H9 (cell line): ENCODE measurements around the gene AMBRA1. TPM values are rescaled to one million over a fixed set of nuclear protein-coding genes. Genes with fewer than 3 reads are reported as not detected.

Source experiments
- DNase-seq: peaks from one replicate; pipeline ENCODE4 v3.0.0-alpha.2; 2017
- H2AFZ ChIP-seq: one replicate; pipeline ENCODE4 v1.6.1; 2013; ENCODE audit warnings: mild to moderate bottlenecking, low read length, control low read depth, moderate library complexity
- H2AK5ac ChIP-seq: 2 replicates; pipeline ENCODE4 v1.6.1; 2013; ENCODE audit warnings: low read length, control low read depth, mixed read lengths; ENCODE audit not compliant: insufficient read length
- H2BK120ac ChIP-seq: one replicate; pipeline ENCODE4 v1.6.1; 2013; ENCODE audit warnings: low read depth, mild to moderate bottlenecking, low read length, control low read depth, inconsistent platforms; ENCODE audit not compliant: poor library complexity, severe bottlenecking
- H2BK12ac ChIP-seq: 2 replicates; pipeline ENCODE4 v1.6.1; 2013; ENCODE audit warnings: low read length, control low read depth, mixed read lengths, low read depth; ENCODE audit not compliant: insufficient read length
- H2BK15ac ChIP-seq: 2 replicates; pipeline ENCODE4 v1.6.1; 2013; ENCODE audit warnings: low read depth, low read length, control low read depth
- H2BK20ac ChIP-seq: one replicate; pipeline ENCODE4 v1.6.1; 2013; ENCODE audit warnings: low read depth, mild to moderate bottlenecking, low read length, control low read depth, inconsistent platforms; ENCODE audit not compliant: poor library complexity, severe bottlenecking
- H2BK5ac ChIP-seq: 2 replicates; pipeline ENCODE4 v1.6.1; 2013; ENCODE audit warnings: low read length, control low read depth, mixed read lengths; ENCODE audit not compliant: insufficient read length
- H3K14ac ChIP-seq: 2 replicates; pipeline ENCODE4 v1.6.1; 2013; ENCODE audit warnings: low read length, control low read depth; ENCODE audit not compliant: insufficient read depth
- H3K18ac ChIP-seq: 2 replicates; pipeline ENCODE4 v1.6.1; 2013; ENCODE audit warnings: low read depth, mild to moderate bottlenecking, mixed read lengths, low read length, control low read depth; ENCODE audit not compliant: insufficient read length
- H3K23ac ChIP-seq: 2 replicates; pipeline ENCODE4 v1.6.1; 2013; ENCODE audit warnings: low read length, control low read depth, mixed read lengths, low read depth; ENCODE audit not compliant: insufficient read length
- H3K23me2 ChIP-seq: 2 replicates; pipeline ENCODE4 v1.6.1; 2013; ENCODE audit warnings: low read depth, mild to moderate bottlenecking, mixed read lengths, low read length, control low read depth; ENCODE audit not compliant: insufficient read length, poor library complexity, severe bottlenecking
- H3K27ac ChIP-seq: 2 replicates; pipeline ENCODE4 v1.5.1; 2013; ENCODE audit warnings: low read length, control low read depth, mixed read lengths, low read depth; ENCODE audit not compliant: insufficient read length
- H3K27me3 ChIP-seq: 2 replicates; pipeline ENCODE4 v1.6.1; 2013; ENCODE audit warnings: low read length, control low read depth, inconsistent platforms; ENCODE audit not compliant: insufficient read depth
- H3K4ac ChIP-seq: 2 replicates; pipeline ENCODE4 v1.6.1; 2013; ENCODE audit warnings: low read depth, mild to moderate bottlenecking, control low read depth, inconsistent platforms, low read length, moderate library complexity
- H3K4me1 ChIP-seq: 2 replicates; pipeline ENCODE4 v1.6.1; 2013; ENCODE audit warnings: low read length, control low read depth, inconsistent platforms; ENCODE audit not compliant: insufficient read depth
- H3K4me2 ChIP-seq: 2 replicates; pipeline ENCODE4 v1.6.1; 2013; ENCODE audit warnings: low read length, control low read depth, mixed read lengths; ENCODE audit not compliant: insufficient read length, insufficient read depth
- H3K56ac ChIP-seq: 2 replicates; pipeline ENCODE4 v1.6.1; 2013; ENCODE audit warnings: low read depth, mild to moderate bottlenecking, mixed read lengths, low read length, control low read depth; ENCODE audit not compliant: insufficient read length
- H3K79me1 ChIP-seq: 2 replicates; pipeline ENCODE4 v1.6.1; 2013; ENCODE audit warnings: low read depth, mild to moderate bottlenecking, moderate library complexity, low read length, control low read depth, inconsistent platforms; ENCODE audit not compliant: insufficient read depth, poor library complexity, severe bottlenecking
- H3K79me2 ChIP-seq: 2 replicates; pipeline ENCODE4 v1.6.1; 2013; ENCODE audit warnings: low read length, control low read depth, inconsistent platforms; ENCODE audit not compliant: insufficient read depth
- H3K9ac ChIP-seq: 2 replicates; pipeline ENCODE4 v1.6.1; 2013; ENCODE audit warnings: low read length, control low read depth, mixed read lengths; ENCODE audit not compliant: insufficient read length; ENCODE audit errors: extremely low read depth
- H3K9me3 ChIP-seq: one replicate; pipeline ENCODE4 v1.6.1; 2013; ENCODE audit warnings: low read depth, low read length, inconsistent platforms; ENCODE audit not compliant: control insufficient read depth
- H3T11ph ChIP-seq: one replicate; pipeline ENCODE4 v1.6.1; 2013; ENCODE audit warnings: mild to moderate bottlenecking, low read length, control low read depth, inconsistent platforms
- H4K20me1 ChIP-seq: one replicate; pipeline ENCODE4 v1.6.1; 2013; ENCODE audit not compliant: control insufficient read depth, insufficient read length, insufficient read depth
- H4K5ac ChIP-seq: 2 replicates; pipeline ENCODE4 v1.6.1; 2013; ENCODE audit warnings: low read depth, mild to moderate bottlenecking, mixed read lengths, low read length, control low read depth; ENCODE audit not compliant: insufficient read length
- H4K8ac ChIP-seq: replicated peaks from 2 replicates; pipeline ENCODE4 v1.6.1; 2013; ENCODE audit warnings: low read length, control low read depth, mixed read lengths, low read depth; ENCODE audit not compliant: insufficient read length
- H4K91ac ChIP-seq: 2 replicates; pipeline ENCODE4 v1.6.1; 2013; ENCODE audit warnings: low read depth, mild to moderate bottlenecking, moderate library complexity, mixed read lengths, low read length, control low read depth; ENCODE audit not compliant: insufficient read length
- H3K27ac Mint-ChIP-seq, 3 experiments: 2 replicates in 2 of 3; 3 replicates in 1 of 3; pipeline ENCODE4 v1.8.0; 2020 to 2021; ENCODE audit warnings: mixed read lengths in 3 of 3, mild to moderate bottlenecking in 1 of 3, moderate library complexity in 1 of 3
- H3K27me3 Mint-ChIP-seq: 2 replicates; pipeline ENCODE4 v1.8.0; 2021; ENCODE audit warnings: low read depth, mild to moderate bottlenecking, moderate library complexity, mixed read lengths
- H3K36me3 Mint-ChIP-seq, 3 experiments: 2 replicates in 2 of 3; 3 replicates in 1 of 3; pipeline ENCODE4 v1.8.0; 2020 to 2021; ENCODE audit warnings: low read depth in 3 of 3, mixed read lengths in 3 of 3; ENCODE audit not compliant: insufficient read depth in 1 of 3
- H3K4me1 Mint-ChIP-seq, 2 experiments: 2 replicates each; pipeline ENCODE4 v1.8.0; 2020; ENCODE audit warnings: mixed read lengths in 2 of 2
- H3K4me3 Mint-ChIP-seq, 2 experiments: 2 replicates in 1 of 2; 3 replicates in 1 of 2; pipeline ENCODE4 v1.8.0; 2020 to 2021; ENCODE audit warnings: mild to moderate bottlenecking in 2 of 2, mixed read lengths in 2 of 2, moderate library complexity in 1 of 2
- H3K9me3 Mint-ChIP-seq, 2 experiments: 2 replicates in 1 of 2; 3 replicates in 1 of 2; pipeline ENCODE4 v1.8.0; 2020; ENCODE audit warnings: mild to moderate bottlenecking in 2 of 2, mixed read lengths in 2 of 2, moderate library complexity in 1 of 2
- WGBS: extraction: QIAGEN DNeasy Blood & Tissue Kit; methylation state at CpG from one replicate; pipeline ENCODE4 v1.1.7; 2013; ENCODE audit warnings: missing lambda C conversion rate, low lambda C conversion rate, mixed read lengths; ENCODE audit not compliant: insufficient read length; ENCODE audit errors: extremely low coverage; 5-methylcytosine and 5-hydroxymethylcytosine counted together
- total RNA-seq: library from RNA; stranded (reverse); gene quantifications from 2 replicates; pipeline ENCODE4 v1.2.1, GENCODE V29; 2021
- TF ChIP-seq, protein P1 (sequence below): fragments of 200-600 bp; sonication (generic); conservative IDR thresholded peaks from 3 replicates; pipeline ENCODE4 v1.8.0; 2021; ENCODE audit warnings: antibody characterized with exemption, mild to moderate bottlenecking

AMBRA1 gene
- total RNA-seq, 1 experiment from 2014 or later = 37.5 TPM

GRCh38 chr11:46469926-46470325, 123.9 kb downstream of the AMBRA1 start:
- Histone ChIP-seq H3K18ac (no peak overlapping the region), H2AK5ac (no peak overlapping the region), H3K79me1 (no peaks in the 10 kb centered on the region), H3K4me1 (no peaks in the 10 kb centered on the region), H4K20me1 (no peaks in the 10 kb centered on the region), H3K56ac (no peak overlapping the region), H3K9ac (no peak overlapping the region), H3T11ph (no peak overlapping the region), H3K9me3 (no peaks in the 10 kb centered on the region), H3K79me2 (no peaks in the 10 kb centered on the region), H2AFZ (no peak overlapping the region), H2BK5ac (no peak overlapping the region), H2BK120ac (no peak overlapping the region), H2BK20ac (no peak overlapping the region), H3K4ac (no peak overlapping the region), H3K23ac (no peak overlapping the region), H2BK12ac (no peak overlapping the region), H4K5ac (no peak overlapping the region), H3K14ac (no peak overlapping the region), H3K27ac (no peak overlapping the region), H4K8ac (no peak overlapping the region), H3K23me2 (no peaks in the 10 kb centered on the region), H3K27me3 (no peaks in the 10 kb centered on the region), H2BK15ac (no peak overlapping the region), H4K91ac (no peak overlapping the region), H3K4me2 (no peak overlapping the region)
- H3K4me1 Mint-ChIP-seq = peaks cover 14 to 15% of the 10 kb centered on the region in 2 experiments
- H3K9me3 Mint-ChIP-seq = no peaks in the 10 kb centered on the region
- H3K27ac Mint-ChIP-seq = no peak overlapping the region
- H3K4me3 Mint-ChIP-seq = no peak overlapping the region
- TF ChIP-seq, protein P1, sequence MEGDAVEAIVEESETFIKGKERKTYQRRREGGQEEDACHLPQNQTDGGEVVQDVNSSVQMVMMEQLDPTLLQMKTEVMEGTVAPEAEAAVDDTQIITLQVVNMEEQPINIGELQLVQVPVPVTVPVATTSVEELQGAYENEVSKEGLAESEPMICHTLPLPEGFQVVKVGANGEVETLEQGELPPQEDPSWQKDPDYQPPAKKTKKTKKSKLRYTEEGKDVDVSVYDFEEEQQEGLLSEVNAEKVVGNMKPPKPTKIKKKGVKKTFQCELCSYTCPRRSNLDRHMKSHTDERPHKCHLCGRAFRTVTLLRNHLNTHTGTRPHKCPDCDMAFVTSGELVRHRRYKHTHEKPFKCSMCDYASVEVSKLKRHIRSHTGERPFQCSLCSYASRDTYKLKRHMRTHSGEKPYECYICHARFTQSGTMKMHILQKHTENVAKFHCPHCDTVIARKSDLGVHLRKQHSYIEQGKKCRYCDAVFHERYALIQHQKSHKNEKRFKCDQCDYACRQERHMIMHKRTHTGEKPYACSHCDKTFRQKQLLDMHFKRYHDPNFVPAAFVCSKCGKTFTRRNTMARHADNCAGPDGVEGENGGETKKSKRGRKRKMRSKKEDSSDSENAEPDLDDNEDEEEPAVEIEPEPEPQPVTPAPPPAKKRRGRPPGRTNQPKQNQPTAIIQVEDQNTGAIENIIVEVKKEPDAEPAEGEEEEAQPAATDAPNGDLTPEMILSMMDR = no peak
- DNase-seq = no peak
- peaks cover 4 to 8% (median 8%) of the 10 kb centered on the region in 3 experiments for H3K36me3 Mint-ChIP-seq
- H3K27me3 Mint-ChIP-seq = no peaks in the 10 kb centered on the region
- WGBS = no CpG with 5 or more reads among the region's 4 CpGs
